Amniotic epithelial cell (primary cell): ENCODE data around the gene PLD5.
"Not testable (repeated sequence)": the region's sequence is repeated elsewhere in the genome, so short reads cannot be mapped to it uniquely, and the experiment has no call there.

ENCODE experiments used
- DNase-seq: peaks from one replicate; pipeline ENCODE4 v3.0.0-alpha.2; 2010; ENCODE audit warnings: low read depth

PLD5 gene

DNA sequence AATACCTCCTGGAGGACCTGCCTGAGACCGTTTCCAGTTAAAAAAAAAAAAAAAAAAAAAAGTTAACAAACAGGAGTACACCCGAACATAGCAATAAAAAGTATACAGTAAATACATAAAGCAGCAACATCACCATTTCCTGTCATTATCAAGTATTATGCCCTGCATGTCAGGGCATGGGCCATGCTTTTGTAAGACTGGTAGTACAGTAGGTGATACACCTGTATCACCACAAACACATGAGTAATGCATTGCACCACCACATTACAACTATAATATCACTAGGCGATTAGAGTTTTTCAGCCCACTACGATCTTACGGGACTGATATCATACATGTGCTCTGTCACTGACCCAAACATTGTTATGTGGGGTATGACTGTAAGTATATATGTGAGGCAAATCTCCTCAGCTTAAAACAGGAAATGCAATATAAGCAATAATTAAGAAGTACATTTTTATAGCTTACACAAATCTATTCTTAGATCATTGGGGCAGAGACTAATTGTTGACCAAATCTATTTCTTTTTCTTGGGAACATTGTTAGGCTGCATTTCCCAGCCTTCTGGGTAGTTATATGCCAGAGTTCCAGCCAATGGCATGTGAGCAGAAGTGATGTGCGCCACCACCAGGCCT is 98.1 kb downstream of the PLD5 start:
- no peak for DNase-seq

DNA sequence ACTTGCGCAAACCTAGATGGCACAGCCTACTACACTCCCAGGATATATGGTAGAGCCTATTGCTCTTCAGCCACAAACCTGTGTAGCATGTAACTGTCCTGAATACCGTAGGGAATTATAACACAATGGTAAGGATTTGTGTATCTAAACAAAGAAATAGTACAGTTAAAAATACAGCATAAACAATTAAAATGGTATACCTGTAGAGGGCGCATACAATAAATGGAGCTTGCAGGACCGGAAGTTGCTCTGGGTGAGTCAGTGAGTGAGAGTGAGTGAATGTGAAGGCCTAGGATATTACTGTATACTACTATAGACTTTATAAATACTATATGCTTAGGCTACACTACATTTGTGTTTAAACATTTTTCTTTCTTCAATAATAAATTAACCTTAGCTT is 99.3 kb downstream of the PLD5 start:
- DNase-seq, result peak; percentile 18

- DNase-seq, result no peak
Observed at GRCh38 chr1:242416657-242417056, 107.8 kb downstream of the PLD5 start.

DNA sequence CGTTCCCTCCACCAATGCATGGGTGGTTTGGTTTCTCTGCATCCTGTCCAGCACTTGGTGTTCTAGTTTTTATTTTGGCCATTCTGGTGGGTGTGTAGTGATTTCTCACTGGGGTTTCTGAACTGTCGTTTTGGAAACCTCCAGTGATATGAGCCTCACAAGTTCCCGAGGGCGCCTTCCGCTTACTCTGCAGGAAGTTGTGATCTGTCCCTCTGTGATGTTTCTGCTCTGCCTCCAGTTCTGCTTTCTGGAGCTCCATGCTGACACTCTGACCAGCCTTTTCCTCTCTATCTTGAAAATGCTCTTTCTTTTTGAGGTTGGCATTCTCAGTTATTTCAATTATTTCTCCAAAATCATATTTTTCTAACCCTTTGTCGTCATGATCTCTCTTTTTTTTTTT is 111.6 kb downstream of the PLD5 start:
- no peak for DNase-seq

DNA sequence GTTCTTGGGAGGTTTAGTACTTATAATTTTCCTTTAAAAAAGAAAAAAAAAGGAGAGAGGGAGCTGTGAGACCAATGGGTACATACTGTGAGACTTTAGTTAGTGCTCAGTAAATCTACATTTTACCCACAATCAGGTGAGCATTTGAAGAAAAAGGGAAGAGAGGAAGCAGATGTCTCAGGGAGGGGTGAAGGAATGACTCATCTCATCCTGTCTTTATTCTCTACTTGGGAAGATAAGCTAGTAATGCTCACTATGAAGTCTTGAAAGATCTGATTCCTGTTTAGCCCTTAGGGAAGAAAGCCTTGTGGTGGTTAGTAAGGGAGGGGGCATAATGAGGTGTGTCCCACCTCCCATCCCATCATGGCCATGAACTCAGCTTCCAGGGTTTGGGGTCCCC is 112.6 kb downstream of the PLD5 start:
- DNase-seq, result no peak

DNA sequence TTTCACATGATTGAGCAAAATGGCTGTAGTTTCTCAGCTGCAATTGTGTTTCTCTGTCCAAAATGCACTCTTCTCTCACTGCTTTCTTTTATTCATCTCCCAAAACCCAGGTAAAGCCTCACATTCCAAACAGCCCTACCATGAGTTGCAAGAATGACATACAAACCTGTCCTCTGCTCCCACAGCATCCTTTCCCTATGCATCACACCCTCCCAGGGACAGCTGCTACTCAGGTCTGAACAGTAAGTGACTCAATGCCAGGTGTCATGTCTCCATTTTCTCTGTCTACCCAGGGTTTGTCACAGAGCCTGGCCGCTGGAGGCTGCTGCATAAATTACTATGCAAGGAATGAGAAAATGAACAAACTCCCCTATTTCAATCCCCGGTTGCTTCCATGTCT is 118.5 kb downstream of the PLD5 start:
- DNase-seq, result no peak

GRCh38 chr1:242404296-242404695 is 120.2 kb downstream of the PLD5 start:
- DNase-seq, result no peak

- DNase-seq, result no peak
Observed at GRCh38 chr1:242402956-242403355, 121.5 kb downstream of the PLD5 start.

DNA sequence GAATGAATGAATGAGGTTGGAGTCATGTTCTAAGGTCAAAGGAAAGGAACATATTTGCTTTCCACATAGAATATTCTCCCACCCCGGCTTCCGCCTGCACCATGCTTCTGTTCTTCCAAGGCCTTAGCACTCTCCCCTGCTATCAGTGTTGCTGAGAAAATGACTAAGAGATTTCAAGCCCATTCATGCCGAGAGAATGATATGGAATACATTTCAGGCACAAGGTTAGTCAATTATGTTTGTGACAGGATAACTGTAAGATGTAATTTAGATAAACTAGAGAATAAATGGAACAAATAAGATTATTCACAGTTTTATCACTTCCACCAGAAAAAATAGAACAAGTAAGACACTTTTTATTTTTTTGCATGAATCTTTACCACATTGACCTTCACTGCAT is 122.6 kb downstream of the PLD5 start:
- DNase-seq, result peak; percentile 28

DNA sequence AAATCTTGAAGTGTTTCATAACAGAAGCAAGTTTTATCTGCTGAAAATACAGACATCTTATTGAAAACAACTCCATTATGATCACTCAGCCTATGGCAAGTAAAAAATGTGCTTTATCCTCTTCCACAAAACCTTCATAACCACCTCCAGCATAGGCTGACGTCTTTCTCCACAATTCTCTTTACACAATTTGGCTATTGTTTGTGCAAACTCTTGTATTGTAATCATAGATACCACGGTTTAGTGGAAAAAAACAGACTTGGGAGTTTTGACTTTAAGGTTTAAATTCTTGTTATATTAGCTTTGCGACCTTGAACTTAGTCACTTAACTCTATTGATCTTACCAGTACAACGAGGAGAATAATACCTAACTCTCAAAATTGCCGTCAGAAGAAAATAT is 126.1 kb downstream of the PLD5 start:
- DNase-seq, result no peak

DNA sequence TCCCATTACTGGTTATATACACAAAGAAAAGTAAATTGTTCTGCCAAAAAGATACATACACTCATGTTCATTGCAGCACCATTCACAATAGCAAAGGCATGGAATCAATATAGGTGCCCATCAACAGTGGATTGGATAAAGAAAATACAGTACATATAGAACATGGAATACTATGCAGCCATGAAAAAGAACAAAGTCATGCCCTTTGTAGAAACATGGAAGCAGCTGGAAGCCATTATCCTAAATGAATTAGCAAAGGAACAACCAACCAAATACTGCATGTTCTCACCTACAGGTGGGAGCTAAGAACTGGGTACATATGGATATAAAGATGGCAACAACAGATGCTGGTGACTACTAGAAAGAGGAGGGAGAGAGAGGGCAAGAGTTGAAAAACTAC is 132.6 kb downstream of the PLD5 start:
- no peak for DNase-seq

- DNase-seq, result not testable (repeated sequence)
Observed at GRCh38 chr1:242376121-242376520, 148.4 kb downstream of the PLD5 start.

DNA sequence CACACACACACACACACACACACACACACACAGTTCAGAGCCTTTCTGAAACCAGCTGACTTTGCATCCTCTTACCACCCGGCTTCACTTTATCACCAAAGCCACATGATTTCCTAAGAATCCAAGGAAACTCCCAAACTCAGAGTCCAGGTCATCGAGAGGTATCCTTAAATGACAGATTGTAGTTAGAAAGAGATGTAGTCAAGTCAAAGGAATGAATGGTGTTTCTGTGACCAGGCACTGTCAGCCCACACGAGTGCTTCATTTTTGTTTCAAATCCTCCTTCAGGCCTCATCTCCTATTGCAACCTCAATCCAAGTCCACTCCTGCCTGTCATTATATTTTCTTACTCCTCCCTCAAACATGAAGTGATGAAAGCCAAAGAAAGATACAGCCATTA is 174.1 kb downstream of the PLD5 start:
- DNase-seq, result peak; percentile 61

DNA sequence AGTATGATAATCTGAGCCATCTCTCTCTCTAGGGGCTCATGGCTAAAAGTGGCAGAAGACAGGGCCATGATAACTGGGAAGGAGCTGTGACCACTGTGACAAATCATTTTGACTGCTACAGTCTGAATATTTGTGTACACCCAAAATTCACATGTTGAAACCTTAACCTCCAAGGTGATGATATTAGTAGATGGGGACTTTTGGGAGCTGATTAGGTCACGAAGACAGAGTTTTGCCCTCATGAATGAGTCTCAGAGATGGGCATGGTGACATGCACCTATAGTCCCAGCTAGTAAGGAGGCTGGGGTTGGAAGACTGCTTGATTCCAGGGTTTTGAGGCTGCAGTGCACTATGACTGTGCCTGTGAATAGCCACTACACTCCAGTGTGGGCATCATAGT is 174.9 kb downstream of the PLD5 start:
- DNase-seq, result no peak

DNA sequence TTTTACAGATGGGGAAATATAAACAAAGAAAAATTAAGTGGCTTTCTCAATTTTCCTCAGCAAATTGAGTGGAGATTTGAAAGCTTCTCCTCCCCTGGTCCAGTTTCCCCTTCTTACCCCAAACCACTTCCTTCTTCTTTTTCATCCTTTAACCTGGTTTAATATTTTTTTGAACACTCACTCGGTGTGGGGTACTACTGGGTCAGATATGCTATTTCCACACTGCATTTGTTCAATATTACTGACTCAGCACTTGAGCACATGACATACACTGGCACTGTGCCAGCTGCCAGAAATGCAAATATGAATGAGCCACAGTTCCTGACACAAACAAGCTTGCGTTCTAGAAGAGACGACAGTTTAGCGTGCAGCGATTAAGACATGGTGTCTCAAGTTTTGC is 193.6 kb downstream of the PLD5 start:
- peak; percentile 6 for DNase-seq

DNA sequence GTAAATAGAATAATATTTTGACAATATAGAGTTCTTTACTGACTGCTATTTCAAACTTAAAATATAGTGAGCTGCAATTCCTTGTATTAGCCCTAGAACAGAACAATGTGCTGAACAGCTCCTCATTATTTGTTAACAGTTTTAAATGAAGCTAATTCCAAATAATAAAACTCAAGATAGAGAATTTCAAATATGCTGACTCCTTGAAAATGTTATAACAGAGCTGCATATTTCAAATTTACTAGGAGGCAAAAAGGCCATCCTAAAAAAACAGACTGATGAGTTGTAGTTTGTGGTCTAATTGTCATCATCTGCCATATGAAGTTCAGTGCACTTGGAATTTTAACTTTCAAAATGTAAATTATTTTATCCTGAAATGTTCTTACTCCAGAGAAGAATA is 197.1 kb downstream of the PLD5 start:
- not testable (repeated sequence) for DNase-seq

GRCh38 chr1:242321981-242322380 is 202.5 kb downstream of the PLD5 start:
- DNase-seq, result peak; percentile 48

DNA sequence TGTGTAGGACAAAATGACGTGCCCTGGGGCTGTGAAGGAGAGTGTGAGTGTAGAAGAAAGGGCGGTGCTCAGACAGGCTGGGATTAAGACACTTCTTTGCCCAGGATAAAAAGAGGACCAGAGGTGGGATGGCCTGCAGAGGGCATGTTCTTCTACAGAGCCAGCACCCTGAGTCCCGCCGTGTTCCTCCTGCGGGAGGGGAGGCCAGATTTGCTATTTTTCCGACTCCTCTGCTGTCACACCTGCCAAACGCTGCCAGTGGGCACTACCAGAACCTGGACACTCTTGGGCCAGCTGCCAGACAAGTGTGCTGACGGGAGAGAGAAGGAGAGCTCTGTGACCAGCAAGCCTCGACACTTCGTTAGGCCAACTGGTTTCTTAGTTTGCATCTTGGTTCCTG is 206.4 kb downstream of the PLD5 start:
- no peak for DNase-seq

- peak; percentile 1 for DNase-seq
Observed at GRCh38 chr1:242314865-242315264, 209.6 kb downstream of the PLD5 start.

DNA sequence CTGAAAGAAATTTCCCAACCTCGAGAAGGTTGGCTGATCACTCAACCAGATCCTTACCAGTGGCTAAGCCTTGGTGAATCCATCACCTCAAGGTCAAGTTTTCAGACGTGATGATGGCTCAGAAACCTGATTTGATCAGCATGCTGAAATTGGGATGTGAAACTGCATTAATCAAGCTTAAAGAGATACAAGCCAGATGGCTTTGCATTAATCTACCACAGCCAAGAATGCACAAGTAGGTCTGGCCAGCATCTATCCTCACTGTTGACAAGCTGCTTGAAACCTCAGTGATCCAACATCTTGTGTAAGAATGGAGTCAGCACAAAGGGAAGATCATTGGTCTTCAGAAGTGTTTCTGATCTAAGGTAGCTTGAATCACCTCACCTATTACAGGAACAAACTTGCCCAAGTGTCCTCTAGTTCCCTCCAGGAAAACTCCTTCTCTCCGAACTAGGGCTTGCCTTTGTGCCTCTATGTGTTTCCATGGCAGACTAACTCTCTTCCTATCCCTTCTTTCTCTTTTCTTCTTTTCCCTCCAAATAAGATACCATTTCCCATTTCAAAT is 210.3 kb downstream of the PLD5 start:
- peak; percentile 72 for DNase-seq

DNA sequence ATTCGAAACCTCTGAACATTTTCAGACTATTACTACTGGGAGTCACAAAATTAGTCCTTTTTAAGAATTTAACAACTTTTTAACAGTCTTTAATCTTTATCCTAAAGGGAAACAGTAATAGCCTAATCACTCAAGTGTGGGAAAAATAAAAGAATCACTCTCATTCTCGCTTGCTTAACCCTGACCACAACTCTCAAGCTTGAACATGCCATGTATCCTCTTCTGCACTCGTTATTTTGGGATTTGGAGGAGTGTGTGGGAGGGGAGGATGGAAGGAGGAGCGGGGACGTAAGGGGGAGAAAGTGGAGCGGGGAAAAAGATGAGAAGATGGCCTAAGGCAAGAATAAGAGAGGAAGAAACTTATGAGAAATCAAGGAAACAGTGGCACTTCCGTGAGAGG is 215.8 kb downstream of the PLD5 start:
- not testable (repeated sequence) for DNase-seq

DNA sequence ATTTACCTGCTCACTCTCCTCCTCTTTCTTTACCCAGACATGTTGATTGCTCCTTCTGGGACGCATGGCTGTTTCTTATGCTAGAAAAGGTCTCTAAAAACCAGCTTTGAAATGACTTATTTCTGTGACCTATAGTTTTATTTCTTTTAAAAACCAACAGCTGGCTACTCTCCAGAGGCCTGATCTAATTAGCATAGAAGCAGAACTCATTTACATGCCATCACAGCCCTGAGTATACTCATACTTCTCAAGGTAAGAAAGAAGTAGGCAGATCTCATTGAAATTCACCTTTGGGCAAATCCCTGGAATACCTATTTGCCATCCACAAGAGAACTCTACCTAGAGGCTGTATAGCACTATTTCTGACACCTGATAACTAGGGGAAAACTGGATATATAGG is 230.7 kb downstream of the PLD5 start:
- DNase-seq, result not testable (repeated sequence)

- DNase-seq, result not testable (repeated sequence)
Observed at GRCh38 chr1:242288067-242288466, 236.4 kb downstream of the PLD5 start.

DNA sequence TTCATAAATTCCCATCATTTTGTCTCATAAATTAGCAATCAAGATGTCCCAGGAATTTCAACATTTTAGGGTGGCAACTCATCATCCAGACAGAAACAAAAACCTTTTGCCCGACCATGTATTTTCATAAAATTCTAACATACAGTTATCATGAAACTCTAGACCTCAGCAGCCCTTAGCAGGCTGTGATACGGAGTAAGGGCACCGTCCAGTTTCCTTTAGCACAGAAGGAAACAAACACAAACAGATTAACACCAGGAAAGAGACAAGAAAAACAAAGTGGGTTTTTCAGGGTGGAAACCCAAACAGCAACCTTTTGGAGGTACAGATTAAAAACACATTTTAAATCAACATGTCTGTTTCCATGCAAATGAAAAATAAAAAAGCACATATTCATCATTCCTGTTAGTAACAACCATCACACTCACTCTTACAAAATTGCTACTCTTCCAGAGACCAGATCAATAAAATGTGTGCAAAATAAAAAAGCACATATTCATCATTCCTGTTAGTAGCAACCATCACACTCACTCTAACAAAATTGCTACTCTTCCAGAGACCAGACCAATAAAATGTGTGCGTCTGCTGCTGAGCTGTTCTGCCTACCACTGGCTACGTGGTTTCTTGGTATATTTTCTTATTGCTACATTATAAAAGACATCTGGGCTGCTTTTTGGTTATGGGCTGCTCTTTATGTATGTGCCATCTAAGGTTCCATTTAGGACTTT is 241.6 kb downstream of the PLD5 start:
- not testable (repeated sequence) for DNase-seq
